Dermis microvascular lymphatic vessel endothelial cell (primary cell): Measurements from ENCODE around the gene JMJD7. TPM values are rescaled to one million over a fixed set of nuclear protein-coding genes. Genes with fewer than 3 reads are reported as not detected.

Source experiments
- DNase-seq, 2 donors: peaks; one replicate each; pipeline versions ENCODE4 v3.0.0 to v3.0.0-alpha.2; 2010; ENCODE audit warnings: low read depth in 2 of 2
- total RNA-seq: library from RNA; depleted of rRNA; stranded (reverse); fragments of >200 nt; gene quantifications from 2 replicates; pipeline ENCODE4 v1.2.1, GENCODE V29; 2014

Gene JMJD7
- 2.4 and 3.4 TPM in 2 replicates for total RNA-seq

DNA sequence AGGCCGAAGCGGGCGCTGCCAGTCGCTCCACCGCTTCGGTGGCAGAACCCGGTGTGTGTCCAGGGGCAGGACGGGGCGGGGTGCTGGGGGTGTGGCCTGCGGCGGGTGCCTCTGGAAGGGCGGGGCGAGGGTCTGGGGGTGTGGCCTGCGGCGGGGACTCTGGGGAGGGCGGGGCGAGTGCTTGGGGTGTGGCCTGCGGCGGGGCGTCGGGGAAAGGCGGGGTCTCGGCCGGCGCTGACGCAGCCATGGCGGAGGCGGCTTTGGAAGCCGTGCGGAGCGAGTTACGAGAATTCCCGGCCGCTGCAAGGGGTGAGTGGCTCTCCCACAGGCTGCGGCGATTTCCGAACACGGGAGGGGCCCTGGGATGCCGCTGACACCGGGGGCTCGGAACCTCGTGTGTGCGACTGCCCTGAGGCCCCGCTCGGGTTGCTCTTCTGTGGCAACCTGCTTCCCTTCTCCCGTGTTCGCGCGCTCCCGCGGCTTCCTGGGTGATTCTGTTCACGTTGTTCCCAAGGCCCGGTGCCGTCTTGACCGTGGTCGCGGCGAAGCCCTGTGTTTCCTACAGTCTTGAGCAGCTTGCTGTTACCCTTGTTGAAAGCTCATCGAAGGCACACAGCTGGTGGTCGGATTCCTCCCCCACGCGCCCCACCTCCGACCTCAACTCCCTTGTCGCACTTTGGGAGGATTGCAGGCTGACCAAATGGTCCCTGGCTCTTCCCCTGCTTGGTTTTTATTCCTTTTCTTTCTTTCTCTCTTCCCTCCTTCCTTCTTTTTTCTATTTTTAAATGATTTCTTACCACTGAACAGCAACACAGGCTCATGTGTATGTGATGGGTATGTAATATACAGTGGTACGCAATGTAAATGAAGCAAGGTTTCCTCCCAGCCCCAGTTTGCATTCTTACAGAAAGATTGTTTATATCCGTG, at the start of gene JMJD7:
Gene JMJD7, plus strand, starts transcription at position 213 of the 927 bp plus-strand sequence. Its CDS starts 33 bp downstream, at position 246.
- peak; percentile 57 to 89 for DNase-seq

DNA sequence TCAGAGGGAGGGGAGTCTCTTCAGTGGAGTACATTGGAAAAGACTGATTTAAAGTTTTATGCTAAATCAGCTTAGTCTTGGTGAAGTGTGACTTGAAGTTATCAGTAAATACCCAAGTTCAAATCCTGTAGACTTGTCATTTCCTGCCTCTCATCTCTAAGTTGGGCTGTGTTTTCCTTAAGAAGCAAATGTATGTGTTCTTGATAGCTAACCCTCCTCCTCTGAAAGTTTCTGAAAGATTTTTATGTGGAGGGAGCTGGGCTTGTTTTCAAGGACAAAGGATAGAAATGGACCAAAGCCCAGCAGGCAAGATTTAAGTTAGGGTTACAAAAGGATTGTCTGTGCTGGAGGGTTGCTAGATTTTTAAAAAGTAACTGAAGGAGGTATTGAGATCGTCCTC, 49.4 kb upstream of the JMJD7 start:
- DNase-seq = peak in 1 of 2 donors; percentile 57

DNA sequence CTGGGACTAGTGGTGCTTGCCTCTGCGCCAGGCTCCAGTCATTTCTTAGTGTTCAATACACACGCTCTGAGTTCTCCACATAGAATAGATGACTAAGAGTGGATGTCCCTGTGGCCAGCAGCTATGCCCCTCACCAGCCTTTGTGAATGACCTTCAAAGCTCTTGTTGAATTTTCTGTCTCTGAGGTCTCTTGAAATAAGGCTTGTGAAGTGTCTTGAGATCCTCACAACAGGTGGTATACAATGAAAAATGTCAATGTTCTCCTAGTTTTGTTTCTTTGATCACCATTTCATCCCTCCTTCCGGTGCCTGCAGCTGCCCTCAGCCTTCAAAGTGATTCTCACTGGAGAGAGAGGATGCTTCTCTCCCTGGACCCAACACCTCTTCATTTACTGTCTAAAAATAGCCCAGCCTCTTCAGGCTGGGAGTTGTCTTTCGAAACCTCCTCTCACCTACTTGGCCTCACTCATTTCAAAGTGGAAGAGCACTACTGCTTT, 48.2 kb upstream of the JMJD7 start:
- DNase-seq = no peak

DNA sequence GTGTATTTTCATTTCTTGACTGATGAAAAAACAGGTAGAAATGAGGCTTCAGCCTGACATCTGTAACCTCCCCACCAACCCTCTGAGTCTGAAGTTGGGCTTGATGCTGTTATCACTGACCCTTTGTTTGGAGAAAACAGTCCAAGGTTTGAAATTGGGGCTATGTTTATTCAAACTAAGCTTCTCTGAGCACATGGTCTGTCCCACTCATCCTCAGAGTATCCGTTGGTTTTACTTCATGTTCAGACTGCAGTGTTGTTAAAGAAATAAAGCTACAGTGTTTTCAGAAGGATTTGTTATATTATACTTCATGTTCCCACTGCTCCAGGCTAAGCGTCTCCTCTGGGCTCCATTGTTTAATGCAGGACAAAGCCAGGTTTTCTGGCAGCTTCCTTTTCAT, 47.6 kb upstream of the JMJD7 start:
- peak in 1 of 2 donors; percentile 20 for DNase-seq

DNA sequence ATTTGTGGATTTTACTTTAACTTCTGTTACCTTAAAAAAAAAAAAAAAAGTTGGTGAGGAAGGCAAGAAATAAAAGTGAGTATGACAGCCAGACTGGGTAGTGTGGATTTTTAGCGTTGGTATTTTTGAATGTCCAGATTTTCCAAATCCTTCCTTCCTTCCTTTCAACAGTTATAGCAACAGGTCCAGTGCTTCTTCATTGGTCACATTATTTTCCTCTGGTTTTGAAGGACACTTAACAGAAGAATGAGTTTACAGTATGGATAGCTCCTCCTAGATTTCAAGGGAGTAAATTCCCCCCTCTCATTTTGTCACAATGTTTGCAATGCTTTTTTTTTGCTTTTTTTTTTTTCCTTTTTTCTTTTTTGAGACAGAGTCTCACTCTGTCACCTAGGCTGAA, 47.2 kb upstream of the JMJD7 start:
- DNase-seq = peak in 1 of 2 donors; percentile 28

GRCh38 chr15:41782371-41783282, 45.3 kb upstream of the JMJD7 start:
- no peak for DNase-seq

DNA sequence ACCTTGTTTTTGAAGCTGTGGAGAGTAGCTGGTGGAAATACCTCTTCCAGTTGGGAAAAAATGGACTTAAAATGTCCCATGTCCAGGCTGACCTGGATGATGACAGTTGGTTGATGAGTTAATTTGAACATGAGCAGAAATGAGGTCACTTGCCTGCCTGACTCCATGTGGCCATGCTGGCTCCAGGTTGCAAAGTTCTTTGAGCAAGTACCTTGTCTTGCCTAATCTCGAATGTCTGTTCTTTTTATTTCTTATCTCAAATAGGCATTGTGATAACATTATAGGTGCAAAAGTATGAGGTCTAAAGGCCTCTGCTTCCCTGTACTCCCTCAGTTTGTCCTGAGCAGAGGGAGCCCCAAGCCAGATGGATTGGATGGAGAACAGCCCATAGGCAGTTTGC, 44.6 kb upstream of the JMJD7 start:
- no peak for DNase-seq

GRCh38 chr15:41788262-41788661, 39.6 kb upstream of the JMJD7 start:
- DNase-seq = no peak

- no peak for DNase-seq
These were observed 38.7 kb upstream of the JMJD7 start for GRCh38 chr15:41789236-41789635.

DNA sequence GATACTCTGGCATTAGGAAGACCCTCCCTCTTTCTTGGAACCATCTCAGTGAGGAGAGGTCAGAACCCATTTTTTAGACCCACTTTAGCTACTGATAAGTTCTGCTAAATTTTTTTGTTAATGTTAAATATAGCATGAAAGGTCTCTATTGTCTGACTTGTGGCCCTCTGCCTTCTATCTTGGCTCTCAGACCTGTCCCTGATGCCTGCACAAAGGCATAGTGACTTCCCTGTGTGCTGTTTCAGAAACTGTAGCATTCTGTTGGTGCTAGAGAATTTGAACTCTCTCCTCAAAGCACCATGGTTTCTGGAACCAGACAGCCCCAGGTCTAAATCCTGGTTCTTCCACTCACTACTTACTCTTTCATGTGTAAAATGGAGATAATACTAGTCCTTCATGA, 38.2 kb upstream of the JMJD7 start:
- no peak for DNase-seq

GRCh38 chr15:41790169-41790568, 37.7 kb upstream of the JMJD7 start:
- no peak for DNase-seq

- peak; percentile 21 to 87 for DNase-seq
These were observed 36.9 kb upstream of the JMJD7 start for GRCh38 chr15:41790756-41791546.

DNA sequence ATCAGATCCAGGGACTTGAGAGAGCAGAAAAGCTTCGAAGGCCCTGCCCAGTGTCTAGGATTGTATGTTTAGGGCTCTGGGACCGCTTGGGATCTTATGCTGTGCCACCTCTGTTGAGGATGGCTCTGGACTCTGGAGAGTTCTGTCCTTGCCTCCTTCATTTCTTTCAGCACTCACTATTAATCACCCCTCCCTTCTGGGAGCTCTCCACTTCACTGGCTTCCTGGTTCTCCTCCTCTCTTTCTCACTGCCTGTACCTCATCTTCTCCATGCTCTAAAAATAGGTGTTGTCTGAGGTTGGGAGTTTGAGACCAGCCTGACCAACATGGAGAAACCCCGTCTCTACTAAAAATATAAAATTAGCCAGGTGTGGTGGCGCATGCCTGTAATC, 36.4 kb upstream of the JMJD7 start:
- no peak for DNase-seq

DNA sequence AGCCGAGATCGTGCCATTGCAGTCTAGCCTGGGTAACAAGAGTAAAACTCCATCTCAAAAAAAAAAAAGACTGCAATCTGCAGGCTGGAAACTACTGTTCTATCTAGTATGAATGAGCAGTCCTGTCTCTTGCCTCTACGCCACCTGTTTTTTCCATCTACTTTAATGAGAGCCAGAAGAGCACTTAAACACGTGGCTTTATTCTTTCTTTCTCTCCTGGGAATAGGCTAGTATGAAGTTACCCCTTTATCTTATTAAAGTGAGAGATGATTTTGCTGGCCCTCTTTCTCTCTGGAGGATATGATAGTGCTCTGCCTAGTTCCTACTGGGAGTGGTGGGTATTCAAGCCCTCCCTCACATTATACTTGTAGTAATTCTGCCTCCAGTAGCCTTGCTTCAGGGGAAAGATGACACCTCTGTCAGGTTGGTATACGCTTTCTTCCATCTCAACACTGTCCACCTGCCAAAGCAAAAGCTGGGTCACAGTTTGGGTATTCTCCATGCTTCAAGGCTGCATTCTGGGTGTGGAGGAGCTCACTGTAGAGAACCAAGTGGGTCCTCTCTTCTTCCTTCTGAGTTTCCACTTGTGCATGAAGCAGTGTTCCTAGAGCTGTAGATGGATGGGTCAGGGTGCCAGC, 35.8 kb upstream of the JMJD7 start:
- no peak for DNase-seq

DNA sequence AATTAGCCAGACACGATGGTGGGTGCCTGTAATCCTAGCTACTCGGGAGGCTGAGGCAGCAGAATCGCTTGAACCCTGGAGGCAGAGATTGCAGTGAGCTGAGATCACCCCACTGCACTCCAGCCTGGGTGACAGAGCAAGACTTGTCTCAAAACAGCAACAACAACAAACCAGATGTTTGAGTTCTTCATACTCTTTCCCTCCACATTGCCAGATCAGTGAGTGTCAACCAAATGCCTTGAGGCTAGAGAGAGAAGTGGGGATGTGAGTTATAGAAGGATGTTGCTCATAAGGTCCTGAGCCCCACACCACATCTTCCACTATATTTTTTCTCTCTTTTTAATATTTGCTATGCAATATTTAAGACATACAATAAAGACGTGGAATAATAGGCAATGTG, 33.8 kb upstream of the JMJD7 start:
- no peak for DNase-seq

GRCh38 chr15:41795996-41796856, 31.7 kb upstream of the JMJD7 start:
- DNase-seq = peak in 1 of 2 donors; percentile 83

DNA sequence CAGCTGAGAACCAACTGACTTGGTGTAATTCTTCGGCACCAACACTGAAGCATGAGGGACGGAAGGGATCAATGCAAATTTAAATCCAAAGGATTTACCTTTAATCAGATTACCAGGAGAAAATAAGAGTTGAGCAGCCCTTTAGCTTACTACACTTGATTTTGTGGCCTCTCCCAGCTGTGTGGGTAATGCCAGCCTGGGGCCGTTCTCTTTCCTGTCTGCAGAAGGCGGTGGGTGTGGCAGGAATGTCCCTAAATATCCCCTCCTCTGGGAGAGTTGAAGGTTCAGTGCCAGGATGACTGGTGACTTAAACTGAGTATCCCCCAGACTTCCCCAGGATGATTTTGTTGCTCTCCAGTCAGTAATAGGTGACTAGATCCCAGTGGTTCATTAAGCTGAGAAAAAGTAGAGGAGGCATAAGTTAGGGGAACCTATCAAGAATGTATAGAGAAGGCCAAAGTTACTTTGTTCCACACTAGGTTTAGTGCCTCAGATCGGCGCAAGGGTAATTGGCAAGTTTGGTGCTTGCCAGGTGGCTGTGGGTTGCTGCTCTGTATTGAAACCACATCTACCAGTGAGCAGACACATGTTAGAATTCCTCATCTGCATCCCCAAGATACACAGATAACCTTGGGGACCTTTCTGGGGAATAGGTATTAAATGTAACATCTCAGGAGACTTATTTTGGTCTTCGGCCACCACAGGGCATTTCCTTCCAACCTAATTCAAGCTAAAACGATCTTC, 30.5 kb upstream of the JMJD7 start:
- DNase-seq = peak in 1 of 2 donors; percentile 22

- DNase-seq = no peak
These were observed 29.0 kb upstream of the JMJD7 start for GRCh38 chr15:41798607-41799487.
